ENCODE data around the gene ZFYVE28.

Gene ZFYVE28

DNA sequence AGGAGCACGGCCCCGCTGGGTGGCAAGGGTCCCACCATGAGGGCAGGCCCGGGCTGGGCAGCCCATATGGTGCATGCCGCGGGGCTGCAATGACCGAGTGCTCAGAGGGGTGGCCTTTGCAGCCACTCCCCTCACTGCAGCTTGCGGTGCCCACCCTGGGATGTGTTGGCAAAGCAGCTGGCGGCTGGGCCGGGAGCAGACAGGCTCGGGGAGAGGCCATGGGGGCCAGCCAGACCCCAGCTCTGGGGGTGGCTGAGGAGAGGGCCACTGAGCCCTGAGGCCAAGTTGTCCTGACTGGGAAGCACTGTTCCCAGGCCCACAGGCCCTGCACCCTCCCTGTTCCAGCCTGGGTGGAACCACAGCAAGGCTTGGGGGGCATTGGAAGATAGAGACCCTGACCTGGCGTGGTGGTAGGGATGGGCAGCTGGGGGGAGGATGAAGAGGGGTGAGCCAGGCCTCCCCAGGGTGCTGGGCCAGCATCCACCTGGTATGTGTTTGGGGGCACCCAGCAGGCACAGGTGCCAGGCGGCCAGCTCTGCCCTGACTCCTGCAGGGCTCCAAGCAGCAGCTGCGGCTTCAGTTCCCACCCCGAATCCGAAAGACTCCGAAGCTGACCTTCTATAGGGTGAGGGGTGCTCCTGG, 32.1 kb upstream of the ZFYVE28 start:
- no peak for DNase-seq (ENCODE audit: low read depth)
- H3K4me3 ChIP-seq (ENCODE audit: low read depth, low read length), result no peak overlapping the region
- TF ChIP-seq, protein P1, sequence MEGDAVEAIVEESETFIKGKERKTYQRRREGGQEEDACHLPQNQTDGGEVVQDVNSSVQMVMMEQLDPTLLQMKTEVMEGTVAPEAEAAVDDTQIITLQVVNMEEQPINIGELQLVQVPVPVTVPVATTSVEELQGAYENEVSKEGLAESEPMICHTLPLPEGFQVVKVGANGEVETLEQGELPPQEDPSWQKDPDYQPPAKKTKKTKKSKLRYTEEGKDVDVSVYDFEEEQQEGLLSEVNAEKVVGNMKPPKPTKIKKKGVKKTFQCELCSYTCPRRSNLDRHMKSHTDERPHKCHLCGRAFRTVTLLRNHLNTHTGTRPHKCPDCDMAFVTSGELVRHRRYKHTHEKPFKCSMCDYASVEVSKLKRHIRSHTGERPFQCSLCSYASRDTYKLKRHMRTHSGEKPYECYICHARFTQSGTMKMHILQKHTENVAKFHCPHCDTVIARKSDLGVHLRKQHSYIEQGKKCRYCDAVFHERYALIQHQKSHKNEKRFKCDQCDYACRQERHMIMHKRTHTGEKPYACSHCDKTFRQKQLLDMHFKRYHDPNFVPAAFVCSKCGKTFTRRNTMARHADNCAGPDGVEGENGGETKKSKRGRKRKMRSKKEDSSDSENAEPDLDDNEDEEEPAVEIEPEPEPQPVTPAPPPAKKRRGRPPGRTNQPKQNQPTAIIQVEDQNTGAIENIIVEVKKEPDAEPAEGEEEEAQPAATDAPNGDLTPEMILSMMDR (IDR thresholded peaks at IDR 0.05; ENCODE audit: control insufficient read depth, extremely low read depth, insufficient read depth), result no peak

DNA sequence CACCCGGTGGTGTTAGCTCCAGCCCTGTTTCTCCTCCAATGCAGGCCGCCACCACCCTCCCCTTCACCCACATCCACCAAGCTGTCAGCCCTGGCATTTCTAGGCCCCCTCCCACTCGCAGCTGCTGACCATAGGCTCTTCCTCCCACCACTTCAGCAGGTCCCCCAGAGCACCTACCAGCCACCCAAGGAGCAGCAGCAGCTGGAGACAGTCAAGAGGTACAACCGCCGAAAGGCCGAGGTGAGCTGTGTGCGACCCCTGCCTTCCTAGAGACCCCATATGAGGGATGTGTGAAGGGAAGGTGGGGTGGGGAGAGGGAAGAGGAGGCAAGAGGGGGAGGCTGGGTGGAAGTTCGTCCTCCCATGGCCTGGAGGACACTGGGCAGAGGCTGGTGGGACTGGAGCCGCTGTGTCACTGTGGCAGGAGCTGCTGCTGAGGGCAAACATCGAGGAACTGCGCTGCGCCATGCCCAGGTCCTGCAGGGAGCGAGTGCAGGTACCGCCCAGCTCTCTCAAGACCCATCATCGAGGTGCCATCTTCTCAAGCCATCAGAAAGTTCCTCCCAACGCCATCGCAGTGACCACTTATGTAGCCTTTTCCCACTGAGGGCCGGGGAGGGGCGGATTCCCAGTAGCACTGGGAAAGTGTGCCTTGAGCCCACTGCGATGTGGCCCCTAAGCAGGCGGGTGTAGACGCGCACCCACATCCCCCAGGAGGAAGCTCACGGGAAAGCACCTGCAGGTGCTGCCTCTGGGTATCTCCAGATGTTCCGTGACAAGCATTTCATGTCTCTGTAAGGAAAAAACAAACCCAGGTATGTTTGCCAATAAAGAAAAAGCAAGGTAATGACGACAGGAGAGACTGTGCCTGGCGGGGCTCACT, 31.3 kb upstream of the ZFYVE28 start:
- no peak overlapping the region for H3K4me3 ChIP-seq (ENCODE audit: low read depth, low read length)
- DNase-seq (ENCODE audit: low read depth), result no peak
- TF ChIP-seq, protein P1 (IDR thresholded peaks at IDR 0.05; ENCODE audit: control insufficient read depth, extremely low read depth, insufficient read depth), result no peak

DNA sequence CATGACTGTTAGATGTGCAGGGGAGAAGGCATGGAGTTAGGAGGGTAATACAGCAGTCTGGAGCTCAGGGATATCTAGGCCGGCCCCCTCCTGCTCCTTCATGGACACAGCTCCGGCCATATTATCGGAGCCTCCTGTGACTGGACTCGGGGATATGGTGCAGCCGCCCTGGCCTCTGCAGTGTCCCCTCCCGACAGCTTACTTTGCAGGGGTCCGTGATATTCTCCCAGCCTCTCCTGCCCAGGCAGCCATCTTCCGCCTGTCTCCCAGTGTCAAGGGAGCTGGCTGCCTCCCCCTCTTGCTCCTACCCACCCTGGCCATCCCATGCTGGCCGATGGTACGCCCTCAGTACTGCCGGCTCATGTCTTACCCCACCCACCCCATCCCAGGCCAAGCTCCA, 30.6 kb upstream of the ZFYVE28 start:
- H3K4me3 ChIP-seq (ENCODE audit: low read depth, low read length), result no peak overlapping the region

DNA sequence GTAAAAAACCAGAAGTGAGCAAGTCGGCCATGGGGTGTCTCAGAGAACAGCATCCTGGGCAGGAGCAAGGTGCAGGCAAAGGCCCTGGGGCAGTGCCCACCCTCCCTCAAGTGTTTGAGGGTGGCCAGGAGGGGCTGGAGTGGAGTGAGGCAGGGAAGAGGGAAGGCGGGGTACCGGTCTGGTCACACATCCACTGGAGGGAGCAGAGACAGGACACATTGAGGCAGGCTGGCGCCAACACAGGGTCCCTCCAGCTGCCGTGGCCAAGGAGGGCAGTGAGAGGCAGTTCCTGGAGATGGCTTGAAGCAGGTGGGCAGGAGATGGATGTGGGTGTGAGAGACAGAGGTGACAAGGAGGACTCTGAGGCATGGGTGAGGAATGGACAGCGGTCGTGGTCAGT, 30.1 kb upstream of the ZFYVE28 start:
- H3K4me3 ChIP-seq (ENCODE audit: low read depth, low read length), result no peak overlapping the region
- DNase-seq (ENCODE audit: low read depth), result no peak
- TF ChIP-seq, protein P1 (IDR thresholded peaks at IDR 0.05; ENCODE audit: control insufficient read depth, extremely low read depth, insufficient read depth), result no peak

More for the DNA sequence above, 30.6 kb upstream of the ZFYVE28 start:
- DNase-seq (ENCODE audit: low read depth), result no peak
- TF ChIP-seq, protein P1 (IDR thresholded peaks at IDR 0.05; ENCODE audit: control insufficient read depth, extremely low read depth, insufficient read depth), result no peak

DNA sequence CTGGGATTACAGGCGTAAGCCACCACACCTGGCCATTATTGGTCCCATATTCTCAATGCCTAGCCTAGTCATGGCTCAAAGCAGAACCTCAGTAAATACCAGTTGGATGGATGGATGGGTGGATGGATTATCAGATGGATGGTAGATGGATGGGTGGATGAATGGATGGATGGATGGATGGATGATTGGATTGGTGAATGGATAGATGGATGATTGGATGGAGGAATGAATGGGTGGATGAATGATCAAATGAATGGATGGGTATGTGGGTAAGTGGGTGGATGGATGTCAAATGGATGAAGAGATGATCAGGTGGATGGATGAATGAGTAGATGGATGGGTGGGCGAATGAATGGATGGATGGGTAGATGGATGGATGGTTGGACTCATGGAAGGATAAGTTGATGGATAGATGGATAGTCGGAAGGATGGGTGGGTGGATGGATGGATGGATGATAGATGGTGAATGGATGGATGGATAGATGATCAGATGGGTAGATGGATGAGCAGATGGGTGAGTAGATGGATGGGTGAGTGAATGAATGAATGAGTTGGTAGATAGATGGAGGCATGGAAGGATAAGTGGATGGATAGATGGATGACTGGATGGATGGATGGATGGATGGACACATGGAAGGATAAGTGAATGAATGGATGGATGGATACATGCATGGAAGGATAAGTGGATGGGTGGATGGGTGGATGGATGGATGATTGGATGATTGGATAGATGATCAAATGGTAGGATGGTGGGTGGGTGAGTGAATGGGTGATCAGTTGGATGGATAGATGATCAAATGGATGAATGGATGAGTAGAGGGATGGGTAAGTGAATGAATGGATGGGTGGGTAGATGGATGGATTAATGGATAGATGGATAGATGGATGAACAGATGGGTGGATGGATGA, 28.5 kb upstream of the ZFYVE28 start:
- TF ChIP-seq, protein P1 (IDR thresholded peaks at IDR 0.05; ENCODE audit: control insufficient read depth, extremely low read depth, insufficient read depth), result no peak
- H3K4me3 ChIP-seq (ENCODE audit: low read depth, low read length), result no peak overlapping the region
- no peak for DNase-seq (ENCODE audit: low read depth)

DNA sequence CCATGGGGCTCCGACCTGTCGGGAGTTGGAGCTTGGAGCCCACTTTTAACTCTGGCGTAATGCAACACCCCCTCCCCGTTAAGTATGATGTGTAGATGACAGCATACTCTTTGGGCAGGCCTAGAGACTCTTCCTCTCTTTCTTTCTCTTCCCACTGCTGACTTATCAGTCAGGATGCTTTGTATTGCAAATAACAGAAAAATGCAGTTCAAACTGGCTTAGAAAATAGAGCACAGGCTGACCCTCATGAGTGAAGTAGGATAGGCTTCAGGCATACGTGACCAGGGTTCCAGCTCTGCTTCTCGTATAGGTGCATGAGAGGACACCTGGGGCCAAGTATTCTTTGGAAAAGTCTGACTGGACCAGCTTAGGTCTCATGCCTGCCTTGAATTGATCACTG, 27.1 kb upstream of the ZFYVE28 start:
- H3K4me3 ChIP-seq (ENCODE audit: low read depth, low read length), result no peak overlapping the region
- DNase-seq (ENCODE audit: low read depth), result no peak
- TF ChIP-seq, protein P1 (IDR thresholded peaks at IDR 0.05; ENCODE audit: control insufficient read depth, extremely low read depth, insufficient read depth), result no peak

All from LNCaP clone FGC (cell line).